ENCODE measurements around the gene RAMAC.
A peak's percentile ranks its signal among the peaks of the same experiment; 100 is the strongest.
"Not testable (repeated sequence)": the region's sequence is repeated elsewhere in the genome, so short reads cannot be mapped to it uniquely, and the experiment has no call there.

The RAMAC gene

DNA sequence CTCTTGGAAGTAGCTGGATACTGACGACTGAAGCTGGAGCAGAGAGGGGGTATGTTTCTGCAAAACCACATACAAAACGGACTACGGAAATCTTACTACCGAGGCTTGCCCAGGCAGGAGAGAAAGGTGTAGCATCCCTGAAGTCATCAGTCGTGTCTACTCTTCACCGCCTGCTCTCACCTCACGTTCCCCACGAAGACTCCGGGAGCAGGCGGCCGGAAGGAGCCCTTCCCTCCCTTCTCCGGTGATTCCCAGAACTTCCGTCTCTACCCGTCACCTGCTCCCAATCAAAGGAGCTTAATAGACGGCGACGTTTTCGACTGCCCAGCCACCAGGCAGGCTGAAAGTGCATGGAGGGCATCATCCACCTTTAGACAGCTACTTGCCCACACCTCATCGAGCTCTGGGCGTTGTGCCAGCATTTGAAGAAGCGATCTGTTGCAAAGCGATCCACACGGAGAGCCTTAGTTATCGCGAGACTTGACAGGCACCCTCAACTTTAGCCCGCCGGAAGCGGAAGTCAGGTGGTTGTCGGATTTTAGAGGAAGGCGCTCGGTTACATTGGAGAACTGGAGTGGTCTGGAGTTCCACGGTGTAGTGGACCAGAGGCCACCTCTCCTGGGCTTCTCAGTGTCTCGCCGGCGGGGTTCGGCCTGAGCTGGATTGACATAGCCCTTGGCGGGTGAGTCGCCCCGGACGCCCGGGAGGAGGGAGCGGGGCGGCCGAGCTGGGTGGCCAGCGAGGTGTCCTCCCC lies at the start of gene RAMAC:
RAMAC (plus strand) TSS at position 523 of the 754 bp plus-strand sequence. CDS start 2,809 bp downstream, outside the sequence.
- DNase-seq = peak; percentile 91

DNA sequence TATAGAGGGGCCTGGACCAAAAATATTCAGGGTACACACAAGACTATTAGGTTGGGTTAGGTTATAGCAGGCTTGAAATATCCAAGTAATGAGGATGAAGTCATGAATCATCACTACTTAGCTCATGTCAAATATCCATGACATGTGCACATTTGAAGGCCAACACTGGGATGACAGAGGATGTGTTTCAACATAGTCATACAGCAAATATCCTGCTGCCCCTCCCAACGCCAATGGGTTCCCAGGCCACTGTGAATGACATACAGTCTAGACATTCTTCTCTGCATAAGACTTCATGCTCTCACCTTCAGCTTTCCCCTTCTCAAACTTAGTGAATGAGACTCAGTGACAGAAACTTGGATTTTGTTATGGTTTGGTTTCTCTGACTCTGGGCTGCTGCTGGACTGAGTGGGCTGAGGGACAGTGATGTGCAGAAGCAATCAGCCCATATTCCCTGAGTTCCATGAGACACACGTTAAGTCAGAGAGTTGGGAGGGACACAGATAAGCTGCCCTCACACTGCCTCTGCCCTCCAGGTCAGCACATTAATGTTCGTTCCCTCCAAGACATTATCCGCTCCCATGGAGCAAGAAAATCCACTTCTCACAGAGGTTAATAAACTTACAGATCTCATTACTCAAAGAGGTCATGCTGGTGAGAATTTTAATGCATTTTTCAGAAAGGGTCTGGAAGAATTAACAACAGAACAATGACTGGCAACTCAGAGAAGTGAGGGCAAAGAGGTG lies 48.9 kb upstream of the RAMAC start:
- DNase-seq = no peak

DNA sequence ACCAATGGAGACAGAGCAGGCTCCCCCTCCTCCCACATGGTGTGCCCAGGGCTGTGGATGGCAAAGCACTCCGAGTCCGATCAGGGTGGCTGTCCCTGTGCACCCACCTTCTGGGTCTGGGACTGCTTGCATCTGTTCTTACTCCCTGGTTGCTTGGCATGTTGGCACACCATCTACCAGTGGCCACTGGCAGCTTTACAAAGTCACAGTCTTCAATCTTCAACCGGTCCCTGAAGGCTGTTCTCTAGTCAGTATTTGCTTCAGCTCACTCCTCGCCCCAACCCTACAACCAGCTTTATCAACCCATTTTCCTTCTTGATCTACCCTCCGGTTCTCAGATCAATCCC lies 48.3 kb upstream of the RAMAC start:
- no peak for DNase-seq

DNA sequence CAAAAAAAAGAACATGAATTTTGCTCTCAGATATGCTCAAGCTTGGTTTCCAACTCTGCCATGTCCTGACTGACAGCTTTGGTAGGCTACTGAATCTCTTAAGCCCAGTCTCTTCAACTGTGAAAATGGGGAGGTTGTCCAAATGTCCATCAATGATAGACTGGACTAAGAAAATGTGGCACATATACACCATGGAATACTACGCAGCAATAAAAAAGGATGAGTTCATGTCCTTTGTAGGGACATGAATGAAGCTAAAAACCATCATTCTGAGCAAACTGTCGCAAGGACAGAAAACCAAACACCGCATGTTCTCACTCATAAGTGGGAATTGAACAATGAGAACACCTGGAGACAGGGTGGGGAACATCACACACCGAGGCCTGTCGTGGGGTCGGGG lies 46.3 kb upstream of the RAMAC start:
- DNase-seq = not testable (repeated sequence)

DNA sequence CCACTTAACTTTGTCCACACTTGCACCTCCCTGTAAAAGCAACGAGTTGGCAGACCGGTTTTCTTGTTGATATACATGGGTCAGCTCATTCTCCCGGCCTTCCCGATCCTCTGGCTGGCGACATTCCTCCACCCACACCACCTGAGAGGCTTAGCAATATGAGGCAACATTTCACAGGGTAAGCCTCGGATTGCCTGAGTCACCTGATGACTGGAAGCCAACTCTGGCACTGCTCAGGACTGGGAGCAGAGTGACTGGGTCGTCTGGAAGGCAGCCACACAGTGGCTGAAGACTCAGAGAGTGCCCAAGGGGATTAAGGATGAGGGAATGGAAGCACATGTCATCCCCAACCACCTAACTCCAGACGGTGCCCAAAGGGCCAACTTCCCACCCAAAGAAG lies 43.3 kb upstream of the RAMAC start:
- DNase-seq = no peak

DNA sequence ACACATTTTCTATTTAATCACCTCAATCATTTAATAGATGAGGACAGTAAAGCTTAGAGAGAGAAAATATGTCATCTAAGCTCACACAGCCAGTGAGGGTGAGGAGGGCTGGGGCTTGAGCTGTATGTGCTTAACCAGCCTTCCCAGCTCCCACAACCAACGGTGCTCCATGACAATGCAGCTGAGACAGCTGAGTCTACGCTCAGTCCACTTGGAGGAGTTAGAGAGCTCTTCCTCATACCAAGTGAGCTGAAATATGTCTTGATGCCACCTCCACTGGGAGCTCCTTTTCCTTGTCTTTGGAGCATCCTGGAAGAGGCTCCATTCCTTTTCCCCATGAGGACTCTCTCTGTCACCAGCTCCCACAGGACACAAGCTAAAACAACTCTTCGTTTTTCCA lies 42.8 kb upstream of the RAMAC start:
- DNase-seq = no peak

DNA sequence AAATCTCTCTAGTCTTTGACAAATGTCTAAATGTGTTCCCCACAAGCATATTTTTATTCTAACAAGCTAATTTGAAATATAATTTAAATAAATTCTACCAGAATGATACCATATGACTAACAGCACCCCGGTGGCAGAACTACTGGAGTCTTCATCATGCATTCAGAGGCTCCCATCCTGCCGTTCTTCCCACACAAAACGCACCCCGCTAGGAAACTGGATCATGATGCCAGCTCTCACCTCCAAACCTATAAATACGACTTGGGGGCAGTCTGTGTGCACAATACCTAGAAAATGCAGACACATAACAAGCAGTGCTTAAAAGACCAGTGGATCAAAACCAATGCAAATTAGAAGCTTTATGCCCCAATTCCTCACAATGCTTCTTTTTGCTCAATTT lies 42.0 kb upstream of the RAMAC start:
- no peak for DNase-seq

DNA sequence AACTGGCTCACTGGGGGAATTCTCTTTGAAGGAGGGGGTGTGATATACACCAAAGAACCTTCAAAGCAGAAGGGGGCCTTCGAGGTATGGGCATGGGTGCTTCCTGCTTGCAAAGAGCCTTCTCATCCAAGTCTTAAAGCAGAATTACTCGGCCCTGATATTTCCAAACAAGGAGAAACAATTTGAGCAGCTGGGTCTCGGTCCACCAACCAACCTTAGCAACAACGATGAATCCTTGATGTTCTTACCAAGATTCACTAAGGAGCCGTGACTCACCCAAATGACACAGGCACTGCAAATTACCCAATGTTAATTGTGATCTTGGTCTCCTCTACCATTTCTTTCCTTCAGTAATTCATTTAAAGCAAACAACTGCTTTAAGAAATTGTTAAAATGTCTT lies 41.2 kb upstream of the RAMAC start:
- no peak for DNase-seq

DNA sequence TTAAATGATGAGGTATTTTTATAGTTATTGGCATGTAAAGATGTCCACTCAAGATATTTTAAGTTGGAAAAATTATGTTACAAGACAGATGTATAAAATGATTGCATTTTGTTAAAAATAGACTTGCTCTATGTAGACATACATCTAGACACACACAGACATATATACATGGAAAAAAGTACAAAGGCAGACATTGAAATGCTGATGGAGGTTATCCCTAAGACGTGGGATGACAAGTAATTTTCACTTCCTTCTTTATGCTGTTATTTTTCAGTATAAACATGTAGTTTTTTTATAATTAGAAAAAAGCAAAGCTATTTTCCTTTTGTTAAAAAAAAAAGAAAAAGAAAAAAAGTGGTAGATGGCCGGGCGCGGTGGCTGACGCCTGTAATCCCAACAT lies 40.7 kb upstream of the RAMAC start:
- no peak for DNase-seq

DNA sequence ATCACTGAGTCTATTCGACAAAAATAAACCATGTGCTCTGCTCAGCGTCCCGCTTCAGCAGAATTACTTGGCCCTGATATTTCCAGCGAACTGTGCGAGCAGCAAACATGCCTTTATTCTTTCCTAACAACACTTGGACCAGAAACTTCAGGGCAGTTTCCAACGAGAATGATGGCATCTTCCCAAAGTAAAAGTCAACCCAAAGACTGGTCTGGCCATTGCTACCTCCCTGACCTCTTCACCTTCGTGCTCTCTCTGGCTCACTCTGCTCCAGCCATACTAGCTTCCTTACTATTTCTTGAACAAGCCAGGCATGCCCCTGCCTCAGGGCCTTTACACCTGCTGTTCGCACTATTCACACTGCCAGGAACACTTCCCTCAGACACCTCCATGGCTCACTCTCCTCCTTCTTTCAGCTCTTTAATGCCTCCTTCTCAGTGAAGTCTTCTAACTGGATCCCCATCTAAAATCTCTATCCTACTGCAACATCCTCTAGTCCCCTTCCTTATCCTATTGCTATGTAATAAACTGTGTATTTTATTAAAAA lies 39.8 kb upstream of the RAMAC start:
- no peak for DNase-seq

DNA sequence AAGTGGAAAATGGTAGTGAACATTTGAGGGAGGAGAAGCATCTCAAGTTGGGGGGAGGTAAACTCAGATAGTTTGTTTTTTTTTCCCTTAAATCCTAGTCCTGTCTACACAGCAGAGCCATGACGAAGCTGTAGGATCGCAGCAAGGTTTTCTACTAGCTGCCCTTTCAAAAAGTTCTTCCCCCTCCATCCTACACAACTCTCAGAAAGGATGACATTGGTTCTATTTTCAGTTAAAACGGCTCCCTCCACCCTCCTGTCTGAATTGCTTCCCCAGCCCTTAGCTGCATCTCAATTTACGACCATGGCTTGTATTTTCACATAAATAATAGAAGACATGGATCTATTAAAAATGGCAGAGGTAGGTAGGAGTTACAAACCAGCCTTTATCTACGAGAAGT lies 35.7 kb upstream of the RAMAC start:
- DNase-seq = no peak

DNA sequence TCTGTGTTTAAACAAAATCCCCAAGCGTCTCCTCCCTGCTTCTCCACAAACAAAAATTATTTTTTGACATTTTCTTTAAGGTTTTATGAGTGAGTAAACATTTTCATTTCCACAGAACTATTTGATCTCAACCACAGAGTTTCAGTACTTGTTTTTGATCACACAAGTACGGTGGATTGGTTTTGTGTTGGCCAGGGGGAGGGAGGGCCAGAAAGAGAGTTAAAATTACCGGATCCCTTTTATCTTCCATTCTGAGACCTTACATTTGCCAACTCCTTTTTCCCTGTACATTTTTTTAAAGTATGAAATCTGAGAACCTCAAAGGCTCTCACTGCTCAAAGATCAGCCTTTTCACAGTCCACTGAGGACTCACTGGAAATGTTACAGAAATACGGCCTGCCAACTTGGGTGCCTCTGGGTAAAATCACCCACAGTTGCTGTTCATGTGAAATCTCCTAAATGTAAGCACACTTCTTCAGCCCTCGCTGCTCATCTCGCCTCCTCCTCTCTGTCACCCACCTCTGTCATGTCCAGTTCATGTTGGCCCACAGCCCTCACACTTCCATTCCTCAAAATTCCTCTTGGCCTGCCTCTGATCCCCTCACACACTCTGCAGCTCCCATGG lies 35.2 kb upstream of the RAMAC start:
- DNase-seq = no peak

DNA sequence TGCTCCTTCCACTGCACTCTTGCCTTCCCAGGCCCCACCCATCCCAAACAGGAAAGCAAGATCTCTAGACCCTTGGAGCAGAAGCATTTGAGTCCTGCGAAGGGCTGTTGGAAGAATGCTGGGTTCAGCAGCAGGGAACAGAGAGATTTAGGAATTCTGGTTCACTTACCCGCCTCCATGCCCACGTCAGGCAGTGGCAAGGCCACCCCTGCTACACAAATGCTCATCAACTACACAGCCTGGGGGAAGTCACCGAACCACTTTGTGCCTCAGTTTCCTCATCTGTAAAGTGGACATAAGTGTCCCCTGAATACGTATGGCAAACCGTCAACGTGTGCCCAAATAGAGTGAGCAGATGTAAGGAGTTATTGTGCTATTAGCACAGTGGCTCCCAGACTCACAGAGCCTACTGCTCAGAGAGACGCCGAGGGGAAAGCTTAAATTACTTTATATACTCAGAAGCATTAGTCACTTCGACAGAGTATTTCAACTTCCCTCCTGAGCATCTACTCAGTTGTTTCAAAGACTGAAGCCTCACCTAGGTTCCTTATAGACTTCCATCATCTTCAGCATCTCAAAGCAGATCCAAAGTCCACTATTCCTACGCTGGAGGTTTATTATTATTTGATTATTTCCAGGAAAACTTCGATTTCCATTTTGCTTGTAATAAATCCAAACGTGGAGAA lies 34.4 kb upstream of the RAMAC start:
- DNase-seq = no peak

DNA sequence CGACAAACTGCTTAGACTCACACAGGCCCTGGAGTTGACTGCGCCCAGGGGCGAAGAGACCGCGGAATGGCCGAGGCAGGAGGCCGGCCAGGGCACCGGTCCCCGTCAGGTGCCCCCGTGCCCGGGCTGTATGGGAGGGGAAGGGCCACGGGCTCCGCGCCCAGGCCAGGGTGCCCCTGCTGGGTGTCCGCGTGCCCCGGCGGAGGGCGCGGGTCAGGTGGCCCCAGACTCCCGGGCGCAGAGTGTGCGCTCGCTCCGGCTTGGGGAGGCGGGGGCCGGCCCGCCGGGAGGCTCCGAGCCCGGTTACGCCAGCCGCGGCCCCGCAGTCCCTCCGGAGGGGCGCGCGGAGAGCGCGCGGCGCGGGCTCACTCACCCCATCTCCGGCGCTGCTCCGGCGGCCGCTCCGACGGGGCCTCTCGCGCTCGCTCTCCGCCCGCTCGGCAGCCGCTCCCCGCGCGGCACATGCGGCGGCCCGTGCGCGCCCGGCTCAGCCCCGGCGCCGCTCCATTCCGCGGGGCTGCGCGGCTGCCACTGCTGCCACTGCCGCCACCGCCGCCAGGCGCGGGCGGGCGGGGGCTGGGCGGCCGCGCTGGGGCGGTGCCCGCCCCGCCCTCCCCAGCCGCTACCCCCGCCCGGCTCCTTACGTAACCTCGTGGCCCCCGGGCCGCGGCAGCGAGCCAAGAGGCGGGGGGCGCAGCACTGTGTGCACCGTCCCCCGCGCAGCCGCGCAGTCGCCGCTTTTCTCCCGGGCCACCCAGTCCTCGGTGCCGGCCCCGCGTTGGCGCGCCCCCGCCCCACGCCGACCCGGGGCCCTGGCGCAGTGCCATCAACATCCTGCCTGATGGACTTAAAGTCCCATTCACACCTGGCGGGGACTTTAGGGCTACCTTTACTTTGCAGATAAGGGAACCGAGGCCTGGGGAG lies 33.6 kb upstream of the RAMAC start, which contains the start of gene HOMER2:
HOMER2 (minus strand) TSS at position 563 of the 924 bp plus-strand sequence; CDS start at position 378, 185 bp downstream.
- DNase-seq = peak; percentile 36

DNA sequence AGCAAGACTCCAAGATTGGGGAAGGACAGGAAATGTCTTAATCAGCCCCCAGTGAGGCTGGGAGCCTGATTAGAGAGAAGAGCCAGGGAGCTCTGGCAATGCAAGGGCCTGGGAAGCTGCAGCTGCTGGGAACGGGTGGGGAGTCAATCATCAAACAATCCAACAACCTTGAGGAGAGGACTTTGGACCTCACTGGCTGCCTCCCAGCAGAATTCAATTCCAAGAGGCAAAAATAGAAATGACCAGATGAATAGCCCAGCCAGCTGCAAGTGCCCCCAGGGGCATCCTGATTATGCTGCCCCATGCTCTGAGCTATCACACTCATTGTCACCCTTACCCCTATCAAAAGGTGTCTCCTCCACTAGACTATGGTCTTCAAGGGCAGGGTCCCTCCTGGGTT lies 27.4 kb upstream of the RAMAC start:
- DNase-seq = no peak

DNA sequence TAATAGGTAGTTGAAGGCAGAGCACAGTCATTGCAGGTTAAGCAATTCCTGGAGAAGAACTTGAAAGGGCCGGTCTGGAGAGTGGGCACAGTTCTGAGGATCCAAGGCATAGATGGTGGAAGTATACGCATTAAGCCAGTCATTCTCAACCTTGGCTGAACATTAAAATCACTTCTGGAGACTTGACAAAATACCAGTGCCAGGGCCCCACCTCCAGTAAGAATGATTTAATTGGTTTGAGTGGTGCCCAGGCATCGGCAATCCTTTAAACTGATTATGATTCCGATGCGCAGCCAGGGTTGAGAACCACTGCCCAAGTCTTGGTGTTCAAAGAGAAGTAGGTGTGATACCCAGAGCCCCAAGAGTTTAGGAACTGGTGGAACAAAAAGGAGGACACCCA lies 26.6 kb upstream of the RAMAC start:
- DNase-seq = no peak

DNA sequence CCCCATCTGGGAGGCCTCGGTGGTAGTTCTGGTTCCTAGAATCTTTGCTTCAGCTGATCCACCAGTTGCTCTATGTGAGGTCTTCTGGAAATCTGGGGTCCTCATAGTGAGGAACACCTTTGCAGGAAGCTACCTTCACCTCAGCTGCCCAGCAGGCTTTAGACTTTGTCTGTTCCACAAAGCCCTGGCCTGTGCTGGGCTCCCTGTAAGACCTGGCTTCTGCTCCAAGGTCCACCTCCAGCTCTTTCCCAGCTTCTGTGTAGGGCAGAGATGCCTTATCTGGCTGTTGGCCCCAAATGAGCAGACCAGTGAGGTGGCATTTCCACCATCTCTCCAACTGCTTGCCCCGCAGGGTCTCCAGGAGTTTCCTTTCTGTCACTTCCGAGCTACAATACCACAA lies 25.2 kb upstream of the RAMAC start:
- no peak for DNase-seq

DNA sequence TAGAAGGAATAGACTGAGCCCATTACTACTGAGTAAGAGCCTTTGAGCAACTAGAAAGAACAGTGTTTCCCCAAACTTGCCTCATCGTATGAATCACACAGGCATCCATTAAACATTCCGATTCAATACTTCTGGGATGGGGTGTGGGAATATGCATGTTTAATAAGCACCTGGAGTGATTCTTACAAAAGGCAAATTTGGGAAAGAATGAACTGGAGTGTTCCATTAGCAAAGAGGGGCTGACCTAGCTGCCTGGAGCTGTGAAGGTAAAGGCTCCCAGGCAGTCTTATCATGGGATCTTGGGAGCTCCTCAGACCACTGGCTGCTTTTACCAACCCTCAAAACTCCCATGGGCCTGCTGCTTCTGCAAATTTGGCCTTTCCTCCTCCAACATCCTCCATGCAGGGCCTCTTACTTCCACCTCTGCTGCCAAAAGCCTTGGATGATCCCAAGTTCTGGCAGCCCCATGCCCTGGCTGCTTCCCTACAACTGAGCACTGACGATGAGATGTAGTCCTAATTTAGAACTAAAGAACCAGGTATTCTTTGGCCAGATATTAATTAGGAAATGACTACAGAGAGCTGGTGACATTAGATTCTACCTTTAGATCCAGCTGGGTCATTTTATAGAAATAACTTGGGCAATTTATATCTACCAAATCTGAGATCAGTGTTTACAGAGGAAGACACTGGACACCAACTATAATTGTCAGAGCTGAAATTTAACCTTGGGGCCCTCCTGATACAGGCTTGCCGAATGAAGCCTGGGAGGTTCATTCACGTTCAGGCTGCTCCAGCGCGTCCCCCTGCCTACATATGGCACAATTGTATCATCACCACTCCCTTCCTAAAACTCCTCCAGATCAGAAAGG lies 22.3 kb upstream of the RAMAC start:
- DNase-seq = no peak

DNA sequence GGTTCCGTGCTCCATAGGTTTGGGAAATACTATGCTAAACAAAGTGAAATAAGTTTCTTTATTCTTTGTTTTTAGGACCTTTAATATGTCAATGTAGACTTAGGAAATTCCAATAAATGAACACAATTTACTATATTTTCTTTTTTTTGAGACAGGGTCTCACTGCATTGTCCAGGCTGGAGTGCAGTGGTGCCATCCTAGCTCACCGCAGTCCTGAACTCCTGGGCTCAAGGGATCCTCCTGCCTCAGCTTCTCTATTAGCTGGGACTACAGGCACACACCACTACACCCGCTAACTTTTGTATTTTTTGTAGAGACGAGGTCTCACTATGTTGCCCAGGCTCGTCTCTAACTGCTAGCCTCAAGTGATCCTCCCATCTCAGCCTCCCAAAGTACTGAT lies 21.1 kb upstream of the RAMAC start:
- DNase-seq = no peak

DNA sequence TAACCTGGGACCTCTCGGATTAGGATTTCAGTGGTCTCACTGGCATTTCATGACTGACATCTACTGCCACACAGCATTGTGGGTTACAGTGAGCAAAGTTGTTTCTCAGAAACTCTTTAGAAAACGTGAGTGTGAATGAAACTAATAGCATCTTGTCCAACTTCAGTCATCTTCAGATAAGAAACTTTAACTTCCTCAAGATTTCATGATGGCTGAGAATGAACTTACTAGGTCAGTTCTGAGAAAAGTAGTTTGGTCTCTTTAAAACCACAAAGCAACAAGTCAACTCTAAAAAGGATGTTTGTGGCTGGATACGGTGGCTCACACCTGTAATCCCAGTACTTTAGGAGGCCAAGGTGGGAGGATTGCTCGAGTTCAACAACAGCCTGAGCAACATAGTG lies 19.3 kb upstream of the RAMAC start:
- DNase-seq = no peak

DNA sequence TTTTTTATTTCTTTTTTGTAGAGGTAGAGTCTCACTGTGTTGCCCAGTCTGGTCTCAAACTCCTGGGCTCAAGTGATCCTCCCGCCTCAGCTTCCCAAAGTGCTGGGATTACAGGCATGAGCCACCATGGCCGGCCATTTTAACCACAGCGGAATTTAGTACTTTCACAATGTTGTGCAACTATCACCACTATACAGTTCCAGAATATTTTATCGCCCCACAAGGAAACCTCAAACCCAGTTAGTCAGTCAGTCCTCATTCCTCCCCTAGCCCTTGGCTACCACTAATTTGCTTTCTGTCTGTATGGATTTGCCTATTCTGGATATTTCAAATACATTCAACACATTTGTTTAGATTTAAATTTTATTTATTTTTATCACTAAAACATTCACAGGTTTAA lies 17.9 kb upstream of the RAMAC start:
- DNase-seq = no peak
